Endothelial cell of umbilical vein (primary cell): Measurements from ENCODE around the gene KCTD21. TPM values are rescaled to one million over a fixed set of nuclear protein-coding genes. Genes with fewer than 3 reads are reported as not detected.

Source experiments
- BruUV-seq: library from RNA; stranded (reverse); fragments of 400-500 nt; replicated peaks from 2 replicates; lab custom pipeline; 2021; lab: Mats Ljungman, UMichigan
- CTCF ChIA-PET: fragments of 300-600, 350-600 bp; sonication (Branson Sonifier 250); formaldehyde crosslinking; loops from one replicate; lab custom pipeline; 2021; ENCODE audit warnings: antibody characterized with exemption, inconsistent platforms; lab: Charles Lee
- POLR2A ChIA-PET: fragments of 300-600, 350-600 bp; sonication (Branson Sonifier 250); formaldehyde crosslinking; loops from one replicate; lab custom pipeline; 2021; ENCODE audit warnings: antibody characterized with exemption, inconsistent platforms; lab: Charles Lee
- DNase-seq: peaks from one replicate; pipeline ENCODE4 v3.0.0-alpha.2; 2011; ENCODE audit warnings: low read depth, low spot score
- FAIRE-seq: peaks from 2 replicates; lab custom pipeline; 2011; peaks lifted over from hg19 to GRCh38; lab: Jason Lieb, UNC
- H2AFZ ChIP-seq: 2 replicates; pipeline ENCODE4 v1.6.0; 2012; ENCODE audit warnings: low read depth, low read length, control low read depth, inconsistent platforms
- H3K27ac ChIP-seq: 2 replicates; pipeline ENCODE4 v1.5.1; 2011; ENCODE audit warnings: low read depth, mild to moderate bottlenecking, control low read depth, low read length, moderate library complexity; ENCODE audit not compliant: insufficient read depth
- H3K27me3 ChIP-seq, 2 experiments: 2 replicates each; pipeline versions ENCODE4 v1.6.0 to v1.6.1; 2011; ENCODE audit warnings: low read length in 2 of 2, mixed read lengths in 1 of 2; ENCODE audit not compliant: control insufficient read depth in 2 of 2, insufficient read depth in 2 of 2
- H3K36me3 ChIP-seq, 2 experiments: 2 replicates in 1 of 2; 3 replicates in 1 of 2; pipeline ENCODE4 v1.5.1; 2011; ENCODE audit warnings: low read length in 2 of 2, mild to moderate bottlenecking in 1 of 2, moderate library complexity in 1 of 2; ENCODE audit not compliant: control insufficient read depth in 2 of 2, insufficient read depth in 2 of 2; ENCODE audit errors: extremely low read depth in 1 of 2
- H3K4me1 ChIP-seq: 3 replicates; pipeline ENCODE4 v1.5.1; 2011; ENCODE audit warnings: mild to moderate bottlenecking, low read length; ENCODE audit not compliant: control insufficient read depth, insufficient read depth; ENCODE audit errors: extremely low read depth
- H3K4me2 ChIP-seq: 2 replicates; pipeline ENCODE4 v1.6.1; 2011; ENCODE audit warnings: low read length, control low read depth, mixed read lengths; ENCODE audit not compliant: insufficient read depth
- H3K4me3 ChIP-seq, 3 experiments: fragments of 200-600 bp in 1 of 3; sonication (generic), shearing (Covaris generic) in 1 of 3; replicated peaks in 1 of 3; 2 replicates each; pipeline ENCODE4 v1.5.1; 2011 to 2016; ENCODE audit warnings: control low read depth in 3 of 3, low read length in 3 of 3, mild to moderate bottlenecking in 2 of 3, inconsistent platforms in 1 of 3, low read depth in 1 of 3, moderate library complexity in 1 of 3; ENCODE audit not compliant: insufficient read depth in 1 of 3
- H3K79me2 ChIP-seq: 2 replicates; pipeline ENCODE4 v1.6.0; 2012; ENCODE audit warnings: low read length, inconsistent platforms; ENCODE audit not compliant: control insufficient read depth, insufficient read depth
- H3K9ac ChIP-seq: replicated peaks from 2 replicates; pipeline ENCODE3; 2011; ENCODE audit warnings: low read length, control low read depth; ENCODE audit not compliant: insufficient read depth; ENCODE audit errors: extremely low read depth
- H3K9me1 ChIP-seq: replicated peaks from 3 replicates; pipeline ENCODE4 v1.6.0; 2011; ENCODE audit warnings: mild to moderate bottlenecking, low read length; ENCODE audit not compliant: control insufficient read depth, insufficient read depth; ENCODE audit errors: extremely low read depth
- H3K9me3 ChIP-seq: replicated peaks from 2 replicates; pipeline ENCODE4 v1.5.1; 2012; ENCODE audit warnings: low read length, inconsistent platforms; ENCODE audit not compliant: control insufficient read depth, insufficient read depth
- H4K20me1 ChIP-seq: replicated peaks from 2 replicates; pipeline ENCODE3; 2011; ENCODE audit warnings: mild to moderate bottlenecking, low read length; ENCODE audit not compliant: control insufficient read depth, insufficient read depth; ENCODE audit errors: extremely low read depth
- EZH2 ChIP-seq: IDR thresholded peaks from 2 replicates; pipeline ENCODE4 v1.6.1; 2012; ENCODE audit warnings: borderline replicate concordance, low read depth, mild to moderate bottlenecking, moderate library complexity, low read length, inconsistent platforms; ENCODE audit not compliant: severe bottlenecking
- FOS ChIP-seq: IDR thresholded peaks from 2 replicates; pipeline ENCODE4 v1.6.1; 2011; ENCODE audit warnings: mild to moderate bottlenecking, low read length, moderate library complexity, borderline replicate concordance; ENCODE audit not compliant: insufficient read depth
- GATA2 ChIP-seq: IDR thresholded peaks from 2 replicates; pipeline ENCODE4 v1.7.0; 2011; ENCODE audit warnings: low read depth, mild to moderate bottlenecking, moderate library complexity, mixed read lengths, low read length; ENCODE audit not compliant: insufficient read length, insufficient read depth
- JUN ChIP-seq: IDR thresholded peaks from 2 replicates; pipeline ENCODE4 v1.6.1; 2011; ENCODE audit warnings: borderline replicate concordance, low read depth; ENCODE audit not compliant: insufficient read length, insufficient read depth
- MYC ChIP-seq: IDR thresholded peaks from one replicate; pipeline ENCODE4 v1.6.1; 2011; ENCODE audit warnings: mild to moderate bottlenecking, low read depth, low read length
- POLR2AphosphoS5 ChIP-seq: IDR thresholded peaks from 2 replicates; pipeline ENCODE4 v1.6.1; 2012; ENCODE audit warnings: low read depth, mild to moderate bottlenecking, control low read depth, low read length, moderate library complexity; ENCODE audit not compliant: insufficient read depth
- dilution Hi-C: fragments of 300-500 bp; cut with MboI; formaldehyde crosslinking; loops from one replicate; pipeline ENCODE4 v1.15.0; 2019; ENCODE audit warnings: low sequenced_read_pairs; ENCODE audit not compliant: extremely low pct_ligation_motif_present
- intact Hi-C: fragments of 100-400 bp; cut with micrococcal nuclease; formaldehyde crosslinking; loops from one replicate; pipeline ENCODE4 v1.10.0; 2022
- polyA plus RNA-seq, 4 experiments: library from polyadenylated mRNA; depleted of rRNA in 3 of 4; stranded (reverse) in 3 of 4; unstranded in 1 of 4; fragments of >200 nt; gene quantifications; 2 replicates each; pipeline versions ENCODE4 v1.2.1 to v1.2.3, GENCODE V29; 2011 to 2012; ENCODE audit warnings: missing spikeins in 1 of 4
- total RNA-seq: library from RNA; stranded (reverse); gene quantifications from 2 replicates; pipeline ENCODE4 v1.2.3, GENCODE V29; 2021
- TF ChIP-seq, protein P1 (sequence below): IDR thresholded peaks from 2 replicates; pipeline ENCODE4 v1.6.1; 2011; ENCODE audit not compliant: insufficient read depth, insufficient read length
- TF ChIP-seq, protein P2 (sequence below), 2 donors: IDR thresholded peaks; 1 replicate in 1 of 2; 2 replicates in 1 of 2; pipeline ENCODE4 v1.5.1; 2011; ENCODE audit warnings: low read length in 2 of 2, mild to moderate bottlenecking in 2 of 2, moderate library complexity in 2 of 2, control low read depth in 1 of 2, inconsistent platforms in 1 of 2, low read depth in 1 of 2; ENCODE audit not compliant: insufficient read depth in 1 of 2; ENCODE audit errors: extremely low read depth in 1 of 2

The KCTD21 gene
- total and polyA plus RNA-seq, 2 donors (not counting 3 experiments of a cell fraction or from before 2014, with no cell fraction given) = 8.5 to 11.9 TPM

DNA sequence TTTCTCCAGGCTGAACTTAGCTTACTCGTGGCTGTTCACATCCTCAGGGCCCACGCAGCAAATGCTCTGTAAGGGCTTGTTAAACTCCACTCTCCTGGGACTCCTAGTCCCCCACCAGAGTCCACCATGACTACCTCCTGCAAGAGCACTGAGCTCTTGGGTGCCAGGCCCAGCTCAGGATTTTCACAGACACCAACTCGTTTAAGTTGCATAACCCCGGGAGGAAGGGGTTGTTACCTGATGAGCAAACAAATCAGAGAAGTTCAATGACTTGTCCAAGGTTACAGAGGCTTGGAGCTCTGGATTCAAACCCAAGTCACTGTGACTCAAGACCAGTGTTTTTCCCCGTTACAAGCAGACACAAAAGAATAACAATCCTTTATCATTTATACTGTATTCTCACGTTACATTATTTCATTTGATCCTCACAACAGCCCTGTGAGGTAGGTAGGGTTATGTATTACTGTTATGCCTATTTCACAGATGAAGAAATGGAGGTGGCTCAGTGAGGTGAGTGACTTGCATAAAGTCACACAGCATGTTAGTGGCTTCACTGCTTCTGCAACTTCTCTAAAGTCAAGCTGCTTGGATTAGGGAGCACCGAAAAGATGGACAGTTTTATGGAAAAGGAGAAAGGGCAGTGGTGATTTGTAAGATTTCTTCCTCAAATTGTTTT is 17.4 kb downstream of the KCTD21 start:
- H4K20me1 ChIP-seq = no peaks in the 10 kb centered on the region
- H3K9me1 ChIP-seq = no peaks in the 10 kb centered on the region
- no peak overlapping the region for H2AFZ ChIP-seq
- TF ChIP-seq, protein P1, sequence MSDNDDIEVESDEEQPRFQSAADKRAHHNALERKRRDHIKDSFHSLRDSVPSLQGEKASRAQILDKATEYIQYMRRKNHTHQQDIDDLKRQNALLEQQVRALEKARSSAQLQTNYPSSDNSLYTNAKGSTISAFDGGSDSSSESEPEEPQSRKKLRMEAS = no peak
- TF ChIP-seq EZH2 = no peak
- no peak for TF ChIP-seq POLR2AphosphoS5
- no peak for TF ChIP-seq GATA2
- no peak for TF ChIP-seq FOS
- TF ChIP-seq, protein P2, sequence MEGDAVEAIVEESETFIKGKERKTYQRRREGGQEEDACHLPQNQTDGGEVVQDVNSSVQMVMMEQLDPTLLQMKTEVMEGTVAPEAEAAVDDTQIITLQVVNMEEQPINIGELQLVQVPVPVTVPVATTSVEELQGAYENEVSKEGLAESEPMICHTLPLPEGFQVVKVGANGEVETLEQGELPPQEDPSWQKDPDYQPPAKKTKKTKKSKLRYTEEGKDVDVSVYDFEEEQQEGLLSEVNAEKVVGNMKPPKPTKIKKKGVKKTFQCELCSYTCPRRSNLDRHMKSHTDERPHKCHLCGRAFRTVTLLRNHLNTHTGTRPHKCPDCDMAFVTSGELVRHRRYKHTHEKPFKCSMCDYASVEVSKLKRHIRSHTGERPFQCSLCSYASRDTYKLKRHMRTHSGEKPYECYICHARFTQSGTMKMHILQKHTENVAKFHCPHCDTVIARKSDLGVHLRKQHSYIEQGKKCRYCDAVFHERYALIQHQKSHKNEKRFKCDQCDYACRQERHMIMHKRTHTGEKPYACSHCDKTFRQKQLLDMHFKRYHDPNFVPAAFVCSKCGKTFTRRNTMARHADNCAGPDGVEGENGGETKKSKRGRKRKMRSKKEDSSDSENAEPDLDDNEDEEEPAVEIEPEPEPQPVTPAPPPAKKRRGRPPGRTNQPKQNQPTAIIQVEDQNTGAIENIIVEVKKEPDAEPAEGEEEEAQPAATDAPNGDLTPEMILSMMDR (IDR thresholded peaks at IDR 0.05; ENCODE audit: extremely low read depth in 1 of 2, insufficient read depth in 1 of 2, low read depth in 1 of 2, low read length in 2 of 2) = no peak
- TF ChIP-seq JUN = no peak
- TF ChIP-seq MYC = no peak
- dilution Hi-C loops (no loop called here), intact Hi-C loops (loop anchor here (5.0 kb wide), 1 partner anchor 1144 kb away; no protein-coding TSS in a partner anchor)
- H3K9me3 ChIP-seq = no peaks in the 10 kb centered on the region
- H3K27me3 ChIP-seq = no peaks in the 10 kb centered on the region
- H3K36me3 ChIP-seq = peaks cover 0 to 10% of the 10 kb centered on the region in 2 experiments
- ChIA-PET POLR2A (no interaction called here), CTCF (interaction anchor here (1.1 kb wide), 1 partner anchor 12 kb away, joined by 3 read pairs; no protein-coding TSS in a partner anchor)
- H3K27ac ChIP-seq = no peak overlapping the region
- H3K4me3 ChIP-seq = no peak overlapping the region
- no peaks in the 10 kb centered on the region for H3K79me2 ChIP-seq
- BruUV-seq = no TSS peak
- FAIRE-seq = no peak
- no peak overlapping the region for H3K9ac ChIP-seq
- H3K4me1 ChIP-seq = peaks cover 12% of the 10 kb centered on the region
- DNase-seq = no peak
- H3K4me2 ChIP-seq = no peak overlapping the region
